K562 (cell line): ENCODE measurements around the gene RAB7A. TPM values are rescaled to one million over a fixed set of nuclear protein-coding genes. Genes with fewer than 3 reads are reported as not detected.
A peak's percentile ranks its signal among the peaks of the same experiment; 100 is the strongest.

Source experiments
- CHD7 ChIP-seq: fragments of 200-600 bp; sonication (generic); IDR thresholded peaks from one replicate; pipeline ENCODE4 v1.6.1; 2012; ENCODE audit warnings: mild to moderate bottlenecking, low read depth, low read length, inconsistent platforms
- CTCF ChIP-seq, 3 experiments: IDR thresholded peaks in 2 of 3; conservative IDR thresholded peaks in 1 of 3; 2 replicates each; pipeline ENCODE4 v1.5.1; 2011 to 2012; ENCODE audit warnings: low read length in 3 of 3, mild to moderate bottlenecking in 3 of 3, control low read depth in 2 of 3, improper control_type of control experiment in 1 of 3, inconsistent platforms in 1 of 3, low read depth in 1 of 3, mixed read lengths in 1 of 3, moderate library complexity in 1 of 3; ENCODE audit not compliant: insufficient read depth in 2 of 3
- ILK ChIP-seq: fragments of 450-650 bp; IDR thresholded peaks from 2 replicates; pipeline ENCODE4 v1.6.1; 2016; ENCODE audit warnings: missing genetic modification characterization, low read depth, mild to moderate bottlenecking, missing compliant biosample characterization, moderate library complexity, borderline replicate concordance
- IRF2 ChIP-seq: sonication (generic); formaldehyde crosslinking; IDR thresholded peaks from 2 replicates; pipeline ENCODE4 v1.8.1; 2022; ENCODE audit warnings: mild to moderate bottlenecking, missing genetic modification reagents
- IRF9 ChIP-seq: fragments of 450-650 bp; IDR thresholded peaks from 2 replicates; pipeline ENCODE4 v1.6.1; 2016; ENCODE audit warnings: missing biosample characterization, missing genetic modification characterization
- KLF13 ChIP-seq: fragments of 450-650 bp; IDR thresholded peaks from 2 replicates; pipeline ENCODE4 v1.6.1; 2016; ENCODE audit warnings: missing genetic modification characterization, low read depth, mild to moderate bottlenecking, missing compliant biosample characterization, moderate library complexity, borderline replicate concordance
- KLF16 ChIP-seq: IDR thresholded peaks from 2 replicates; pipeline ENCODE4 v1.6.1; 2016; ENCODE audit warnings: antibody characterized with exemption
- RBM17 ChIP-seq: fragments of 200-400 bp; formaldehyde crosslinking; IDR thresholded peaks from 2 replicates; pipeline ENCODE4 v1.6.1; 2017; ENCODE audit warnings: low read depth, mild to moderate bottlenecking, low read length, borderline replicate concordance
- RBM22 ChIP-seq: fragments of 200-400 bp; formaldehyde crosslinking; IDR thresholded peaks from 2 replicates; pipeline ENCODE4 v1.6.1; 2018; ENCODE audit warnings: low read length, low read depth; ENCODE audit not compliant: poor library complexity, severe bottlenecking
- ZNF253 ChIP-seq: fragments of 250-450 bp; sonication (Bioruptor Pico); conservative IDR thresholded peaks from 2 replicates; pipeline ENCODE4 v1.6.1; 2021; ENCODE audit warnings: mild to moderate bottlenecking
- polyA plus RNA-seq, 8 experiments: library from polyadenylated mRNA; depleted of rRNA in 4 of 8; stranded (reverse) in 5 of 8; unstranded in 3 of 8; fragments of >200 nt; fragmentation: Nextera tagmentation in 2 of 8; fragmentation: Illumina TruSeq in 1 of 8; extraction: Ambion mirVana in 2 of 8; extraction: Trizol in 1 of 8; gene quantifications; 2 replicates each; pipeline versions ENCODE4 v1.2.1 to v1.2.3, GENCODE V29; 2011 to 2014; ENCODE audit warnings: inconsistent platforms in 1 of 8, missing spikeins in 1 of 8
- total RNA-seq, 7 experiments: library from RNA; depleted of rRNA in 6 of 7; stranded (reverse); fragments of >200 nt in 6 of 7; fragmentation: Illumina TruSeq in 2 of 7; extraction: Trizol in 2 of 7; gene quantifications; 2 replicates each; pipeline versions ENCODE4 v1.2.1 to v1.2.3, GENCODE V29; 2011 to 2021; ENCODE audit warnings: low replicate concordance in 1 of 7

Gene RAB7A
- total and polyA plus RNA-seq, 9 of the 15 experiments (the other 6 are each of a cell fraction or from before 2014, with no cell fraction given), result 30.9 to 204 (median 72.8) TPM

GRCh38 chr3:128680603-128681368 is 45.2 kb upstream of the RAB7A start (continued):
- no peak for TF ChIP-seq CHD7
- no peak for TF ChIP-seq KLF16
- no peak for TF ChIP-seq RBM17
- TF ChIP-seq CTCF (IDR thresholded peaks at IDR 0.05 in 2 of 3, conservative IDR thresholded peaks at IDR 0.05 in 1 of 3; ENCODE audit: insufficient read depth in 2 of 3, low read depth in 1 of 3, low read length in 3 of 3), result peak; percentile 89 to 97 (median 92)
- TF ChIP-seq IRF2 (CRISPR knock-in tag), result no peak
- peak; percentile 17; the same call in 1 of the 2 replicates for TF ChIP-seq KLF13
- TF ChIP-seq IRF9 (tag), result no peak
- no peak for TF ChIP-seq ILK (tag)
- no peak for TF ChIP-seq ZNF253 (CRISPR knock-in tag)
- TF ChIP-seq RBM22, result no peak
